Smooth muscle cell (in vitro differentiated cells): ENCODE results near the gene NR3C2. TPM values are rescaled to one million over a fixed set of nuclear protein-coding genes. Genes with fewer than 3 reads are reported as not detected.

Source experiments
- DNase-seq: peaks from one replicate; lab custom pipeline; 2025; ENCODE audit not compliant: unreplicated experiment; lab: John Stamatoyannopoulos, UW
- H2AFZ ChIP-seq: fragments of 200-600 bp; sonication (generic); 2 replicates; pipeline ENCODE4 v1.6.0; 2016; ENCODE audit warnings: antibody characterized with exemption, low read depth, mild to moderate bottlenecking
- H3F3A ChIP-seq: fragments of 200-600 bp; sonication (generic); 2 replicates; pipeline ENCODE4 v1.6.0; 2017; ENCODE audit warnings: antibody characterized with exemption, low read depth
- H3K27ac ChIP-seq: fragments of 200-600 bp; sonication (generic); 2 replicates; pipeline ENCODE4 v1.5.1; 2016; ENCODE audit warnings: low read depth, mild to moderate bottlenecking
- H3K27me3 ChIP-seq: fragments of 200-600 bp; sonication (generic); 2 replicates; pipeline ENCODE4 v1.6.1; 2016; ENCODE audit warnings: low read depth, mild to moderate bottlenecking
- H3K36me3 ChIP-seq: fragments of 200-600 bp; sonication (generic); 2 replicates; pipeline ENCODE4 v1.5.1; 2016; ENCODE audit warnings: low read depth
- H3K4me1 ChIP-seq: fragments of 200-600 bp; sonication (generic); 2 replicates; pipeline ENCODE4 v1.5.1; 2016; ENCODE audit warnings: low read depth
- H3K4me2 ChIP-seq: fragments of 200-600 bp; sonication (generic); 2 replicates; pipeline ENCODE4 v1.6.0; 2016; ENCODE audit warnings: mild to moderate bottlenecking
- H3K4me3 ChIP-seq: fragments of 200-600 bp; sonication (generic); 2 replicates; pipeline ENCODE4 v1.5.1; 2016; ENCODE audit warnings: mild to moderate bottlenecking
- H3K79me2 ChIP-seq: fragments of 200-600 bp; sonication (generic); 2 replicates; pipeline ENCODE4 v1.6.0; 2016; ENCODE audit warnings: low read depth, mild to moderate bottlenecking
- H3K9ac ChIP-seq: fragments of 200-600 bp; sonication (generic); 2 replicates; pipeline ENCODE4 v1.6.0; 2016; ENCODE audit warnings: low read depth
- H3K9me3 ChIP-seq: fragments of 200-600 bp; sonication (generic); replicated peaks from 2 replicates; pipeline ENCODE4 v1.5.1; 2016; ENCODE audit warnings: low read depth
- H4K20me1 ChIP-seq: fragments of 200-600 bp; sonication (generic); 2 replicates; pipeline ENCODE4 v1.6.0; 2016; ENCODE audit warnings: low read depth
- WGBS: methylation state at CpG from one replicate; pipeline ENCODE4 v1.1.7; 2016; ENCODE audit warnings: low lambda C conversion rate; 5-methylcytosine and 5-hydroxymethylcytosine counted together
- polyA plus RNA-seq: library from polyadenylated mRNA; unstranded; fragments of >200 nt; fragmentation: Nextera tagmentation; extraction: Ambion mirVana; gene quantifications from 2 replicates; pipeline ENCODE4 v1.2.1, GENCODE V29; 2016
- total RNA-seq: library from RNA; depleted of rRNA; stranded (reverse); fragments of >200 nt; gene quantifications from 2 replicates; pipeline ENCODE4 v1.2.3, GENCODE V29; 2014
- TF ChIP-seq, protein P1 (sequence below): fragments of 200-600 bp; sonication (generic); IDR thresholded peaks from 2 replicates; pipeline ENCODE4 v1.5.1; 2017; ENCODE audit warnings: borderline replicate concordance, mild to moderate bottlenecking, antibody characterized with exemption; ENCODE audit not compliant: insufficient read depth, poor library complexity, severe bottlenecking

Gene NR3C2
- total and polyA plus RNA-seq, 2 experiments from 2014 or later, result 0.09 TPM; not detected in 1

- Histone ChIP-seq H3K9me3 (no peaks in the 10 kb centered on the region), H4K20me1 (no peaks in the 10 kb centered on the region), H3F3A (no peaks in the 10 kb centered on the region), H3K4me2 (no peak overlapping the region), H3K27me3 (no peaks in the 10 kb centered on the region), H3K4me3 (no peak overlapping the region), H2AFZ (no peak overlapping the region), H3K27ac (no peak overlapping the region), H3K79me2 (no peaks in the 10 kb centered on the region), H3K36me3 (no peaks in the 10 kb centered on the region), H3K9ac (no peak overlapping the region), H3K4me1 (no peaks in the 10 kb centered on the region)
- TF ChIP-seq, protein P1, sequence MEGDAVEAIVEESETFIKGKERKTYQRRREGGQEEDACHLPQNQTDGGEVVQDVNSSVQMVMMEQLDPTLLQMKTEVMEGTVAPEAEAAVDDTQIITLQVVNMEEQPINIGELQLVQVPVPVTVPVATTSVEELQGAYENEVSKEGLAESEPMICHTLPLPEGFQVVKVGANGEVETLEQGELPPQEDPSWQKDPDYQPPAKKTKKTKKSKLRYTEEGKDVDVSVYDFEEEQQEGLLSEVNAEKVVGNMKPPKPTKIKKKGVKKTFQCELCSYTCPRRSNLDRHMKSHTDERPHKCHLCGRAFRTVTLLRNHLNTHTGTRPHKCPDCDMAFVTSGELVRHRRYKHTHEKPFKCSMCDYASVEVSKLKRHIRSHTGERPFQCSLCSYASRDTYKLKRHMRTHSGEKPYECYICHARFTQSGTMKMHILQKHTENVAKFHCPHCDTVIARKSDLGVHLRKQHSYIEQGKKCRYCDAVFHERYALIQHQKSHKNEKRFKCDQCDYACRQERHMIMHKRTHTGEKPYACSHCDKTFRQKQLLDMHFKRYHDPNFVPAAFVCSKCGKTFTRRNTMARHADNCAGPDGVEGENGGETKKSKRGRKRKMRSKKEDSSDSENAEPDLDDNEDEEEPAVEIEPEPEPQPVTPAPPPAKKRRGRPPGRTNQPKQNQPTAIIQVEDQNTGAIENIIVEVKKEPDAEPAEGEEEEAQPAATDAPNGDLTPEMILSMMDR, result no peak
- WGBS, result 98% methylated on average over 5 of the region's 5 CpGs
- no peak for DNase-seq
Measured at GRCh38 chr4:148093065-148093464, 349.1 kb downstream of the NR3C2 start.

DNA sequence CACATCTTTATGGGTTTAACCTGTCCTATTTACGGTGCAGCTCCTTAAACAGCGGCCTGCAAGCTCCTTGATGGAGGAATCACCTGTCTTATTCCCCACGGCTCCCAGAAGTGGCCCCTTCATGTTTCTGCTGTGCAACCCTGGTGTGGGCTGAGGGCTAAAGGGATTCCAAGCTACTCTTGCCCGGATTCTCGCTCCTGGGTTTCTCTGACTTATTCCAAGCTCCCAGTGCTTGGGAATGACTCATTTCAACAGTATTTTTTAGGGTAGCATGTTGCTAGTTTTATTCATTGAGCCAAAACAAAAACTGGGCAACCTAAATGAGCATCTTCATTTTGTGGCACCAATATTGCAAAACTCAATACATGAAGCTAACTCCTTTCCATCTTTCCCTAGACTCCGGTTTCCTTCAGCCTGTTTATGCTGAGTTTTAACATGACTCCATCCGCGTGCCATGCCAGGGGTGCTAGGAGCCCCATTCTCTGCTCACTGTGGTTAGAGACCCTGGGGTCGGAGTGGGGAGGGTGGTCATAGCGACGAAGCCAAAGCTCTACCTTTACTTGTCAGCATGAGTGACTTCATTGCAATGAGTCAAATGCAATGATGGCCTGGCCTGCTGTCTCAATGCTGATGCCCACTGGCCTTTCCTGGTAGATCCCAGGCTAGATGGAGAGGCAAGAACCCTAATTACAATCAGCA is 349.7 kb downstream of the NR3C2 start:
- H3K4me2 ChIP-seq, result no peak overlapping the region
- no peaks in the 10 kb centered on the region for H3K36me3 ChIP-seq
- no peak overlapping the region for H3K9ac ChIP-seq
- H2AFZ ChIP-seq, result no peak overlapping the region
- H3K9me3 ChIP-seq, result no peaks in the 10 kb centered on the region
- TF ChIP-seq, protein P1, result no peak
- no peaks in the 10 kb centered on the region for H3F3A ChIP-seq
- DNase-seq, result no peak
- no peaks in the 10 kb centered on the region for H3K79me2 ChIP-seq
- H3K4me1 ChIP-seq, result no peaks in the 10 kb centered on the region
- no peak overlapping the region for H3K27ac ChIP-seq
- no peaks in the 10 kb centered on the region for H4K20me1 ChIP-seq
- no peak overlapping the region for H3K4me3 ChIP-seq
- no peaks in the 10 kb centered on the region for H3K27me3 ChIP-seq
- 90% methylated on average over 11 of the region's 11 CpGs for WGBS

- no peak overlapping the region for H3K9ac ChIP-seq
- H3F3A ChIP-seq, result no peaks in the 10 kb centered on the region
- WGBS, result 95% methylated on average over 4 of the region's 4 CpGs
Measured at GRCh38 chr4:148091896-148092295, 350.3 kb downstream of the NR3C2 start.

More at GRCh38 chr4:148091896-148092295, 350.3 kb downstream of the NR3C2 start:
- no peaks in the 10 kb centered on the region for H4K20me1 ChIP-seq
- no peak overlapping the region for H3K4me3 ChIP-seq
- no peak for DNase-seq
- H3K27me3 ChIP-seq, result no peaks in the 10 kb centered on the region
- TF ChIP-seq, protein P1, result no peak
- H3K36me3 ChIP-seq, result no peaks in the 10 kb centered on the region
- H2AFZ ChIP-seq, result no peak overlapping the region
- no peaks in the 10 kb centered on the region for H3K4me1 ChIP-seq
- no peaks in the 10 kb centered on the region for H3K9me3 ChIP-seq
- no peak overlapping the region for H3K4me2 ChIP-seq
- no peak overlapping the region for H3K27ac ChIP-seq
- H3K79me2 ChIP-seq, result no peaks in the 10 kb centered on the region
